GF-D8 (cell line): ENCODE data around the gene LCE3E.

Experiments used
- DNase-seq: peaks from one replicate; lab custom pipeline; 2025; lab: John Stamatoyannopoulos, UW

LCE3E gene

DNA sequence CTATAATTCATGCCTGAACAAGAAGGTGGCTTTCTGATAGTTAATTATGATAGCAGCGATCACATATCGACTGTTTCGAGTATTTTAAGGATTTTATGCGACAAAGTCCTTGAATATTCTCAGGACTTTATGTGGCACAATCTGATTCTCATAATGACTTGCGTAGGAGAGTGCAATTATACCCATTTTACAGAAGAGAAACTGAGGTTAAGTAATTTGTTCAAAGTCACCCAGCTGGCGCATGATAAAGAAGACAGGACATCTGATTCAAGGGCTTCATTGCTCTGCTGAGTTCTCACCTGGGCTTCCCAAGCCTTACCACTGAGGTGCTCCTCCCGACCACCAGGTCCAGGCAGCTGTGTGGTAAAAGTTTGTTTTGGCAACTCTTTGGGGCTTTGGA is 50.5 kb downstream of the LCE3E start:
- no peak for DNase-seq
